GM18505 (cell line): ENCODE results near the gene MAG.

ENCODE experiments used
- ATAC-seq: cut with Tn5 transposase; IDR thresholded peaks from one replicate; pipeline ENCODE4 v1.9.1; 2021; ENCODE audit not compliant: unreplicated experiment
- POLR2A ChIP-seq: IDR thresholded peaks from 4 replicates; pipeline ENCODE4 v1.6.1; 2011; ENCODE audit warnings: borderline replicate concordance; ENCODE audit not compliant: insufficient read depth, insufficient read length; ENCODE audit errors: extremely low read depth

The MAG gene

GRCh38 chr19:35291916-35292315 lies at the start of gene MAG:
Gene MAG (plus strand): TSS chr19:35292161. CDS start chr19:35295409, 3,248 bp downstream.
- ATAC-seq = no peak
- TF ChIP-seq POLR2A = no peak

GRCh38 chr19:35246466-35247092 lies 45.4 kb upstream of the MAG start:
- no peak for ATAC-seq
- TF ChIP-seq POLR2A = no peak

GRCh38 chr19:35247526-35248309 lies 44.2 kb upstream of the MAG start:
- ATAC-seq = peak; percentile 46
- peak; percentile 56 for TF ChIP-seq POLR2A

- peak; percentile 98 for TF ChIP-seq POLR2A
- ATAC-seq = peak; percentile 68
These were observed 43.4 kb upstream of the MAG start, which contains the start of gene LSR for GRCh38 chr19:35248310-35249145. Gene LSR (plus strand): TSS chr19:35249002. CDS start chr19:35249023, 21 bp downstream.

GRCh38 chr19:35249146-35249847 lies 42.7 kb upstream of the MAG start:
- TF ChIP-seq POLR2A = no peak
- ATAC-seq = no peak

GRCh38 chr19:35249848-35250711 lies 41.9 kb upstream of the MAG start:
- no peak for TF ChIP-seq POLR2A
- ATAC-seq = no peak

GRCh38 chr19:35251456-35251855 lies 40.5 kb upstream of the MAG start:
- ATAC-seq = no peak
- no peak for TF ChIP-seq POLR2A

- ATAC-seq = no peak
- TF ChIP-seq POLR2A = no peak
These were observed 38.4 kb upstream of the MAG start for GRCh38 chr19:35253316-35254286.

GRCh38 chr19:35254341-35255297 lies 37.3 kb upstream of the MAG start:
- no peak for ATAC-seq
- no peak for TF ChIP-seq POLR2A

- ATAC-seq = no peak
These were observed 35.4 kb upstream of the MAG start for GRCh38 chr19:35256566-35256965.

GRCh38 chr19:35257113-35257461 lies 34.9 kb upstream of the MAG start:
- TF ChIP-seq POLR2A = no peak
- no peak for ATAC-seq

More at GRCh38 chr19:35256566-35256965, 35.4 kb upstream of the MAG start:
- TF ChIP-seq POLR2A = no peak
